Measurements from ENCODE around the gene FGFBP2. TPM values are rescaled to one million over a fixed set of nuclear protein-coding genes. Genes with fewer than 3 reads are reported as not detected.

The FGFBP2 gene, protein sequence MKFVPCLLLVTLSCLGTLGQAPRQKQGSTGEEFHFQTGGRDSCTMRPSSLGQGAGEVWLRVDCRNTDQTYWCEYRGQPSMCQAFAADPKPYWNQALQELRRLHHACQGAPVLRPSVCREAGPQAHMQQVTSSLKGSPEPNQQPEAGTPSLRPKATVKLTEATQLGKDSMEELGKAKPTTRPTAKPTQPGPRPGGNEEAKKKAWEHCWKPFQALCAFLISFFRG
- total RNA-seq (0.59 TPM in 1 of 2 replicates, not detected in the other), polyA plus RNA-seq (0.82 and 2.2 TPM in 2 replicates), polyA minus RNA-seq (0.60 and 2.1 TPM in 2 replicates)
- 1.1 TPM for total RNA-seq (2013)

DNA sequence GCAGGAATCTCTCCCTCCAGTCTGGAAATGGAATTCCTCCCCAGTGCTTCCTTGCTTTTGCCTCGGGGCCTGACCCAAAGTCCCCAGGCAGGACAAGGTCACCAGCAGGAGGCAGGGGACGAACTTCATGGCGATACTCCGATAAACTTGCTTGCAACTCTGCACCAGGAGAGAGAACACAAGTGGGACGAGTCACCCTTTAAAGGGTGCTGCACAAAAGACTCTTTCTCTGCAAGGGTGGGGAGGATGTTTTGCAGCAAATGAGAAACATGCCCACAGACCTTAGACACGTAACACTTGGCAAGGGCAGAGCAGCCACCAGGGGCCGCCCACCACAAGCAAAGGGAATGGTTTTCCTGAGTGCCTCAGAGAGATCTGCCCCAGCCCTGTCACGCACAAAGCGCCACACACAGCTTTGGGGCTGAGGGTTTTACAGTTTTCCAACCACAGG, at the start of gene FGFBP2:
Gene FGFBP2, minus strand, starts transcription at position 175 of the 451 bp plus-strand sequence. Its CDS starts 46 bp downstream, at position 129.
- H3K4me3 Mint-ChIP-seq: no peak within 1 kb of the TSS
- POLR2A ChIA-PET: no interaction called here
- CTCF ChIA-PET: interaction anchor here (0.6 to 1.4 kb wide), 3 partner anchors 38 to 207 kb away, joined by 3 to 4 read pairs (median 3); no protein-coding TSS in a partner anchor
- Histone ChIP-seq H3K36me3 (replicated peaks in 1 of 2; ENCODE audit: control extremely low read depth in 1 of 2, control insufficient read depth in 1 of 2, extremely low read depth in 1 of 2, insufficient read depth in 2 of 2, low read length in 1 of 2) (no peaks in the 10 kb centered on the region), H3K4me1 (ENCODE audit: control insufficient read depth in 2 of 2, insufficient read depth in 2 of 2, low read length in 2 of 2) (peaks cover 6 to 9% of the 10 kb centered on the region in 2 donors), H3K4me3 (ENCODE audit: control extremely low read depth in 1 of 5, extremely low read depth in 1 of 5, insufficient read depth in 1 of 5, low read depth in 2 of 5, low read length in 4 of 5) (no peak within 1 kb of the TSS), H2AFZ (ENCODE audit: insufficient read depth, low read depth, low read length, poor library complexity, severe bottlenecking) (no peak within 1 kb of the TSS), H3K9me3 (ENCODE audit: control extremely low read depth in 1 of 3, control insufficient read depth in 2 of 3, insufficient read depth in 1 of 3, low read length in 2 of 3) (peaks cover 0 to 6% (median 0%) of the 10 kb centered on the region in 3 donors), H3K27ac (ENCODE audit: low read length in 2 of 2) (no peak within 1 kb of the TSS), H3K9ac (ENCODE audit: low read length) (no peak within 1 kb of the TSS), H3K79me2 (ENCODE audit: control insufficient read depth, insufficient read depth, low read length) (no peaks in the 10 kb centered on the region), H4K20me1 (ENCODE audit: control insufficient read depth, insufficient read depth, low read length, poor library complexity, severe bottlenecking) (no peaks in the 10 kb centered on the region), H3K27me3 (replicated peaks in 1 of 4; ENCODE audit: control extremely low read depth in 1 of 4, control insufficient read depth in 3 of 4, insufficient read depth in 4 of 4, low read length in 3 of 4) (no peaks in the 10 kb centered on the region), H3K4me2 (replicated peaks; ENCODE audit: low read depth, low read length, poor library complexity, severe bottlenecking) (peak within 1 kb of the TSS; percentile 8)
- intact Hi-C loops (cut with micrococcal nuclease): no loop called here
- H3K27ac Mint-ChIP-seq: no peak within 1 kb of the TSS
- TF ChIP-seq, protein P1, sequence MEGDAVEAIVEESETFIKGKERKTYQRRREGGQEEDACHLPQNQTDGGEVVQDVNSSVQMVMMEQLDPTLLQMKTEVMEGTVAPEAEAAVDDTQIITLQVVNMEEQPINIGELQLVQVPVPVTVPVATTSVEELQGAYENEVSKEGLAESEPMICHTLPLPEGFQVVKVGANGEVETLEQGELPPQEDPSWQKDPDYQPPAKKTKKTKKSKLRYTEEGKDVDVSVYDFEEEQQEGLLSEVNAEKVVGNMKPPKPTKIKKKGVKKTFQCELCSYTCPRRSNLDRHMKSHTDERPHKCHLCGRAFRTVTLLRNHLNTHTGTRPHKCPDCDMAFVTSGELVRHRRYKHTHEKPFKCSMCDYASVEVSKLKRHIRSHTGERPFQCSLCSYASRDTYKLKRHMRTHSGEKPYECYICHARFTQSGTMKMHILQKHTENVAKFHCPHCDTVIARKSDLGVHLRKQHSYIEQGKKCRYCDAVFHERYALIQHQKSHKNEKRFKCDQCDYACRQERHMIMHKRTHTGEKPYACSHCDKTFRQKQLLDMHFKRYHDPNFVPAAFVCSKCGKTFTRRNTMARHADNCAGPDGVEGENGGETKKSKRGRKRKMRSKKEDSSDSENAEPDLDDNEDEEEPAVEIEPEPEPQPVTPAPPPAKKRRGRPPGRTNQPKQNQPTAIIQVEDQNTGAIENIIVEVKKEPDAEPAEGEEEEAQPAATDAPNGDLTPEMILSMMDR (IDR thresholded peaks at IDR 0.05): no peak
- H3K27me3 Mint-ChIP-seq: peaks cover 14% of the 10 kb centered on the region
- H3K9me3 Mint-ChIP-seq (ENCODE audit: insufficient read depth): peaks cover 6% of the 10 kb centered on the region
- peaks cover 13% of the 10 kb centered on the region for H3K4me1 Mint-ChIP-seq
- 33% methylated on average over 8 of the region's 9 CpGs for WGBS (ENCODE audit: insufficient coverage)
- DNase-seq: peak; percentile 27
- no peak for ATAC-seq (ENCODE audit: low read depth)

DNA sequence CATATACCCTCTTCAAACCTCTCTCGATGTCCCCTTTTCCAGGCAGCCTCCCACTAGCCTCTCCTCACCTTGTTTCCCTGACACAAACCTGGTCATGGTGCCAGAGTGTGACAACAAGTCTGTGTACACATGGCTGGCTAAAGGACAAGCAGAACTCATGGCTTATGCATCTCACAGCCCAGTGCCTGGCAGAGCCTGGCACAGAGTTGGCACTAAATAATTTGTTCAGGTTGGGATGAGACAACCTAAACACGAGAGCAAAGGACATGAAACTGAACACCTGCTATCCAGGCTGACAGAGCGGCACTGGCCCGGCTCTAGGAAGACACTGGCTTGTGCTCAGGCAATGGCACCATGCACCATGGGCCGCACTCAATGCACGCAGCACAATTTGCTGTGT, 48.2 kb upstream of the FGFBP2 start:
- no peak overlapping the region for H3K4me3 ChIP-seq (ENCODE audit: control extremely low read depth in 1 of 5, extremely low read depth in 1 of 5, insufficient read depth in 1 of 5, low read depth in 2 of 5, low read length in 4 of 5)
- no peaks in the 10 kb centered on the region for H3K4me1 ChIP-seq (ENCODE audit: control insufficient read depth in 2 of 2, insufficient read depth in 2 of 2, low read length in 2 of 2)
- ATAC-seq (ENCODE audit: low read depth): no peak
- 93% methylated on average over 6 of the region's 6 CpGs for WGBS (ENCODE audit: insufficient coverage)
- no peak for TF ChIP-seq EZH2 (IDR thresholded peaks at IDR 0.05; ENCODE audit: borderline replicate concordance, insufficient read depth, low read depth, low read length, poor library complexity, severe bottlenecking)
- TF ChIP-seq, protein P1 (IDR thresholded peaks at IDR 0.05): no peak
- H3K9me3 ChIP-seq (ENCODE audit: control extremely low read depth in 1 of 3, control insufficient read depth in 2 of 3, insufficient read depth in 1 of 3, low read length in 2 of 3): no peaks in the 10 kb centered on the region
- H2AFZ ChIP-seq (ENCODE audit: insufficient read depth, low read depth, low read length, poor library complexity, severe bottlenecking): no peak overlapping the region
- no peak overlapping the region for H3K4me2 ChIP-seq (replicated peaks; ENCODE audit: low read depth, low read length, poor library complexity, severe bottlenecking)
- Mint-ChIP-seq H3K9me3 (ENCODE audit: insufficient read depth) (no peaks in the 10 kb centered on the region), H3K4me3 (no peak overlapping the region), H3K4me1 (no peaks in the 10 kb centered on the region), H3K27me3 (peaks cover 8% of the 10 kb centered on the region), H3K27ac (no peak overlapping the region)
- H3K36me3 ChIP-seq (replicated peaks in 1 of 2; ENCODE audit: control extremely low read depth in 1 of 2, control insufficient read depth in 1 of 2, extremely low read depth in 1 of 2, insufficient read depth in 2 of 2, low read length in 1 of 2): no peaks in the 10 kb centered on the region
- no peaks in the 10 kb centered on the region for H3K79me2 ChIP-seq (ENCODE audit: control insufficient read depth, insufficient read depth, low read length)
- DNase-seq: no peak
- ChIA-PET CTCF (no interaction called here), POLR2A (no interaction called here)
- H3K27ac ChIP-seq (ENCODE audit: low read length in 2 of 2): no peak overlapping the region
- intact Hi-C loops (cut with micrococcal nuclease): no loop called here
- H3K27me3 ChIP-seq (replicated peaks in 1 of 4; ENCODE audit: control extremely low read depth in 1 of 4, control insufficient read depth in 3 of 4, insufficient read depth in 4 of 4, low read length in 3 of 4): no peaks in the 10 kb centered on the region
- no peak overlapping the region for H3K9ac ChIP-seq (ENCODE audit: low read length)
- no peaks in the 10 kb centered on the region for H4K20me1 ChIP-seq (ENCODE audit: control insufficient read depth, insufficient read depth, low read length, poor library complexity, severe bottlenecking)
